ENCODE measurements around the gene WNT7B.

WNT7B gene

GRCh38 chr22:45891471-45891995 is 85.4 kb downstream of the WNT7B start:
- no peak for TF ChIP-seq ZNF274 (IDR thresholded peaks at IDR 0.05; ENCODE audit: low read depth, low read length)
- H3K4me3 ChIP-seq (ENCODE audit: low read length) = no peak overlapping the region

- TF ChIP-seq ZNF274 (IDR thresholded peaks at IDR 0.05; ENCODE audit: low read depth, low read length) = no peak
- H3K4me3 ChIP-seq (ENCODE audit: low read length) = no peak overlapping the region
Measured at GRCh38 chr22:45891021-45891421, 85.9 kb downstream of the WNT7B start.

GRCh38 chr22:45890351-45890635 is 86.7 kb downstream of the WNT7B start:
- TF ChIP-seq ZNF274 (IDR thresholded peaks at IDR 0.05; ENCODE audit: low read depth, low read length) = no peak
- no peak overlapping the region for H3K4me3 ChIP-seq (ENCODE audit: low read length)

- TF ChIP-seq ZNF274 (IDR thresholded peaks at IDR 0.05; ENCODE audit: low read depth, low read length) = no peak
- no peak overlapping the region for H3K4me3 ChIP-seq (ENCODE audit: low read length)
Measured at GRCh38 chr22:45889539-45890350, 87.2 kb downstream of the WNT7B start.

GRCh38 chr22:45889093-45889538 is 87.8 kb downstream of the WNT7B start:
- H3K4me3 ChIP-seq (ENCODE audit: low read length) = no peak overlapping the region
- TF ChIP-seq ZNF274 (IDR thresholded peaks at IDR 0.05; ENCODE audit: low read depth, low read length) = no peak

GRCh38 chr22:45888221-45889092 is 88.5 kb downstream of the WNT7B start:
- TF ChIP-seq ZNF274 (IDR thresholded peaks at IDR 0.05; ENCODE audit: low read depth, low read length) = no peak
- H3K4me3 ChIP-seq (ENCODE audit: low read length) = no peak overlapping the region

- TF ChIP-seq ZNF274 (IDR thresholded peaks at IDR 0.05; ENCODE audit: low read depth, low read length) = no peak
- H3K4me3 ChIP-seq (ENCODE audit: low read length) = no peak overlapping the region
Measured at GRCh38 chr22:45887202-45888131, 89.5 kb downstream of the WNT7B start.

- TF ChIP-seq ZNF274 (IDR thresholded peaks at IDR 0.05; ENCODE audit: low read depth, low read length) = no peak
- H3K4me3 ChIP-seq (ENCODE audit: low read length) = no peak overlapping the region
Measured at GRCh38 chr22:45886540-45886939, 90.4 kb downstream of the WNT7B start.

- no peak overlapping the region for H3K4me3 ChIP-seq (ENCODE audit: low read length)
- TF ChIP-seq ZNF274 (IDR thresholded peaks at IDR 0.05; ENCODE audit: low read depth, low read length) = no peak
Measured at GRCh38 chr22:45885941-45886395, 91.0 kb downstream of the WNT7B start.

GRCh38 chr22:45885171-45885840 is 91.7 kb downstream of the WNT7B start:
- H3K4me3 ChIP-seq (ENCODE audit: low read length) = no peak overlapping the region
- no peak for TF ChIP-seq ZNF274 (IDR thresholded peaks at IDR 0.05; ENCODE audit: low read depth, low read length)

GRCh38 chr22:45884201-45885062 is 92.5 kb downstream of the WNT7B start:
- H3K4me3 ChIP-seq (ENCODE audit: low read length) = no peak overlapping the region
- no peak for TF ChIP-seq ZNF274 (IDR thresholded peaks at IDR 0.05; ENCODE audit: low read depth, low read length)

GRCh38 chr22:45883811-45884170 is 93.2 kb downstream of the WNT7B start:
- no peak for TF ChIP-seq ZNF274 (IDR thresholded peaks at IDR 0.05; ENCODE audit: low read depth, low read length)
- no peak overlapping the region for H3K4me3 ChIP-seq (ENCODE audit: low read length)

Measured in GM08714 (cell line).